ENCODE data around the gene MYO7A.

Gene MYO7A

DNA sequence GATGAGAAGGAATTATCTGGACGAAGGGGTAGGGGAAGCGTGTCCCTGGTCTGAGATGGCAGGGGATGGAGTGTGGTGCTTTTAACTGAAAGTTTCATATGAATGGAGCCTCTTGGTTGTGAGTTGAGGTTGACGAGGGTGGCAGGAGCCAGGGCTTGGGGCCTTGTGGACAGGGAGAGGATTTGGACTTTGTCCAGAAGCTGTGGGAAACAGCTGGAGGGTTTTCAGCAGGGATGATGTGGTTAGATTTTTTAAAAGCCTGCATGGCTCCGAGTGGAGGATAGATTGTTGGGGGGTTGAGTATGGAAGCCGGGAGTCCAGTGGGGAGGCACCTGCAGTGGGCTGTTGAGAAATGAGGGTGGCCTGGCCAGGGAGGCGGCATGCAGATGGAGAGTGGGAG lies 24.8 kb downstream of the MYO7A start:
- Histone ChIP-seq H3K9me3 (ENCODE audit: control insufficient read depth in 5 of 5, low read length in 5 of 5) (no peaks in the 10 kb centered on the region), H3K9ac (ENCODE audit: low read length in 5 of 5) (no peak overlapping the region), H3K4me1 (ENCODE audit: control insufficient read depth in 5 of 5, insufficient read depth in 5 of 5, low read length in 5 of 5) (peaks cover 0 to 37% (median 21%) of the 10 kb centered on the region in 5 donors), H3K4me3 (ENCODE audit: low read depth in 1 of 5, low read length in 5 of 5) (no peak overlapping the region), H3K36me3 (ENCODE audit: control insufficient read depth in 5 of 5, insufficient read depth in 5 of 5, low read length in 5 of 5) (no peaks in the 10 kb centered on the region), H3K27me3 (ENCODE audit: control insufficient read depth in 5 of 5, insufficient read depth in 4 of 5, low read length in 5 of 5) (no peaks in the 10 kb centered on the region), H3K27ac (ENCODE audit: low read depth, low read length) (no peak overlapping the region)

DNA sequence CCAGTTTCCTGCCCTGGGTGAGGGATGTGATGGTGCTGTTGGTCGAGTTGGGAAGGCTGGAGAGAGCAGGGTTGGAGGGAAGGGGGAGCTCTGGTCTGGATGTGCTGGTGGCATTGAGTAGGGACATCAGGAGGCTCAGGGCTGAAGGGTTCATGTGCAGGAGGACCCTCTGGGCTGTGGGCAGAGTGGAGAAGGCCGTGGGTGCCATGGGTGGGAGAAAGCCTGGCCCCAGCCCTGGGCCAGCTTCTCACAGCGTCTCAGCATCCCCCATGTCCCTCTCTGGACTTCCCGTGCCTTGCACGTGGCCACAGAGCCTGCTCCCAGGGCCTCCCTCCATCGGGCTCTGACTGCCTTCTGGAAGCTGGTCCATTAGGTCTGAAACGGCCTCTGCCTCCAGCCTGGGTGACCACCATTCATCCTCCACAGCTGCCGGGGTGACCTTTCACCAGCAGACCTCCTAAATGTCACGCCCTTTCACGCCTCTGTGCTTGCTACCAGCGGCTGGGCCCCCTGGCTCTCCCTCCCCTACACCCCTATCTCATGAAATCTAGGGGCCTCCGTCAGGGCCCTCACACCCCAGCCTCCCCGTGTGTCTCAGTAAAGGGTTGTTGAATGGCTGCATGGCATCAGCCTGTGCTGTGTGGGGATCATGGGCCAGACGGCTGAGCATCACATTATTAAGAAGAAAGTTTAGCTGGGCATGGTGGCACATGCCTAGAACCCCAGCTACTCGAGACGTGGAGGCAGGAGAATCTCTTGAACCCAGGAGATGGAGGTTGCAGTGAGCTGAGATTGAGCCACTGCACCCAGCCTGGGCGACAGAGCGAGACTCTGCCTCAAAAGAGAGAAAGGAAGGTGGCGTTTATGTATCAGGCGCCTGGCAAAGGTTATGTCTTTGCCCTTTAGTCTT lies 25.5 kb downstream of the MYO7A start:
- Histone ChIP-seq H3K27ac (ENCODE audit: low read depth, low read length) (no peak overlapping the region), H3K9ac (ENCODE audit: low read length in 5 of 5) (no peak overlapping the region), H3K36me3 (ENCODE audit: control insufficient read depth in 5 of 5, insufficient read depth in 5 of 5, low read length in 5 of 5) (no peaks in the 10 kb centered on the region), H3K9me3 (ENCODE audit: control insufficient read depth in 5 of 5, low read length in 5 of 5) (no peaks in the 10 kb centered on the region), H3K27me3 (ENCODE audit: control insufficient read depth in 5 of 5, insufficient read depth in 4 of 5, low read length in 5 of 5) (no peaks in the 10 kb centered on the region), H3K4me3 (ENCODE audit: low read depth in 1 of 5, low read length in 5 of 5) (no peak overlapping the region), H3K4me1 (ENCODE audit: control insufficient read depth in 5 of 5, insufficient read depth in 5 of 5, low read length in 5 of 5) (peaks cover 0 to 33% (median 17%) of the 10 kb centered on the region in 5 donors)

DNA sequence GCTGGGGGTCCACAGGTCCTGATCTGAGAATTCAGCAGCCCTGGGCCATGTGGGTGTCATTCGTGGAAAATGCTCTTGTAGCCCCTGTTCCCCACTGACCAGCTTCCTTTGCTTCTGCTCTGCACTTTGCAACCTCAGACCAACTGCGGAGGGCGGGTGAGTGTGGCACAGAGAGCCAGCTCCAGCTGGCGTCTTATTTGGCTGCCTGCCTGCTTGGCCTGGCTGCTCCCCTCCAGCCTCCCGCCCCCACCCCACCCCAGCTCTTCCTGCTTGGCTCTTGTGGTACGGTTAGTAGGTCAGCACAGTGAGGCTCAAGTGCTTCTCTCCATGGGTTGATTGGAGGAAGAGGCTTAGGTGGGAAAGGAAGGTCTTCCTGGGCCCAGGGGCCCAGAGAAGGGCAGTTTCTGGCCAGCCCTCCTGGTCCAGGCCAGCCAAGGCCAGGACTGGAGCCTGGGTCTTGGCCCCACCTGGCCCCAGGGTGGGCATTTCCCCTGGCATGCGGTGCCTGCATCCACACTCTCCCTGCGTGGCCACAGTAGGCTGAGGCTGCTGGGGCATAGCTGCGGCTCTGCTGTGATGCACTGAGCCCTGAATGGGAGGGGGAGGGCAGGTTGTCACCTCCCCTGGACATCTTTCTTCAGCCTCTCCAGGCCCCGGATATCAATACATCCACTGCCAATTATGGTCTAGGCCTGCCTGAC lies 26.5 kb downstream of the MYO7A start:
- no peaks in the 10 kb centered on the region for H3K9me3 ChIP-seq (ENCODE audit: control insufficient read depth in 5 of 5, low read length in 5 of 5)
- H3K4me1 ChIP-seq (ENCODE audit: control insufficient read depth in 5 of 5, insufficient read depth in 5 of 5, low read length in 5 of 5), result peaks cover 0 to 33% (median 17%) of the 10 kb centered on the region in 5 donors
- H3K4me3 ChIP-seq (ENCODE audit: low read depth in 1 of 5, low read length in 5 of 5), result no peak overlapping the region
- H3K27ac ChIP-seq (ENCODE audit: low read depth, low read length), result no peak overlapping the region
- no peaks in the 10 kb centered on the region for H3K36me3 ChIP-seq (ENCODE audit: control insufficient read depth in 5 of 5, insufficient read depth in 5 of 5, low read length in 5 of 5)
- no peaks in the 10 kb centered on the region for H3K27me3 ChIP-seq (ENCODE audit: control insufficient read depth in 5 of 5, insufficient read depth in 4 of 5, low read length in 5 of 5)
- H3K9ac ChIP-seq (ENCODE audit: low read length in 5 of 5), result no peak overlapping the region

DNA sequence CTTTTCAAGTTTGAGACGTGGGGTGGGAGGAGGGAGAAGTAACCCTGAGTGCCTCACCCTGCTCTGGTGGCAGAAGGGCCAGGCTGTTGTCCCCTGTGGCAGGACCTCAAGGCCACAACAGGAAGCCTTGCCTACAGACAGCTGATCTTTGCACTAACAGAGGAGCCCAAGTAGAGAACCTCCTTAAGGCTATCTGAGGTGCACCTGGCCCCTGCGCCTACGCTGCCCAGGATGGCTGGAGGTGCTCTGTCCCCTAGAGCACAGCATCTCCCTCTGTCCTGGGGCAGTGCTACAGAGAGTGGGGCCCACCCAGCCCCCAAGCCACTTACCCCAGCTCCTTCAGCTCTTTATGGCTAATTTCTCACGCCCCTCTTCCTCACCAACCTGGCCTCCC lies 27.0 kb downstream of the MYO7A start:
- Histone ChIP-seq H3K9me3 (ENCODE audit: control insufficient read depth in 5 of 5, low read length in 5 of 5) (no peaks in the 10 kb centered on the region), H3K4me1 (ENCODE audit: control insufficient read depth in 5 of 5, insufficient read depth in 5 of 5, low read length in 5 of 5) (peaks cover 0 to 33% (median 17%) of the 10 kb centered on the region in 5 donors), H3K36me3 (ENCODE audit: control insufficient read depth in 5 of 5, insufficient read depth in 5 of 5, low read length in 5 of 5) (no peaks in the 10 kb centered on the region), H3K4me3 (ENCODE audit: low read depth in 1 of 5, low read length in 5 of 5) (no peak overlapping the region), H3K27ac (ENCODE audit: low read depth, low read length) (no peak overlapping the region), H3K27me3 (ENCODE audit: control insufficient read depth in 5 of 5, insufficient read depth in 4 of 5, low read length in 5 of 5) (no peaks in the 10 kb centered on the region), H3K9ac (ENCODE audit: low read length in 5 of 5) (no peak overlapping the region)

DNA sequence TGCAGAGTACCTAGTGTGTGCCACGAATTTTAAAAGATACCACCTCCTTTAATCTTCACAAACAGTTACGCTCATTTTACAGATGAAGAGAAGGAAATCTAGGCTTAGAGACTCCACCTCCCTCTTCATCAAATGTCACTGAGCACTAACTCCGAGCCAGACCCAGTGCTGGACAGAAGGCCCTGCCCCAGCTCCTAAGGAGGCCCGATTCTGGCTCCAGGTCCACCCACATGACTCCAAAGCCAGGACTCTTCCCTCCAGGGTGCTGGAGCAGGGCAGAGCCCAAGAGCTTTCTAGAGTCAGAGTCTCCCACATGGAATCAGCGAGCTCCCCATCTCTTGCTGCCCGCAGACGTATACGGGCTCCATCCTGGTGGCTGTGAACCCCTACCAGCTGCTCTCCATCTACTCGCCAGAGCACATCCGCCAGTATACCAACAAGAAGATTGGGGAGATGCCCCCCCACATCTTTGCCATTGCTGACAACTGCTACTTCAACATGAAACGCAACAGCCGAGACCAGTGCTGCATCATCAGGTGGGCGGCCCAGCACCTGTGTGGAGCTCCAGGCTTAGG lies 27.6 kb downstream of the MYO7A start:
- Histone ChIP-seq H3K27me3 (ENCODE audit: control insufficient read depth in 5 of 5, insufficient read depth in 4 of 5, low read length in 5 of 5) (no peaks in the 10 kb centered on the region), H3K4me1 (ENCODE audit: control insufficient read depth in 5 of 5, insufficient read depth in 5 of 5, low read length in 5 of 5) (peaks cover 0 to 33% (median 17%) of the 10 kb centered on the region in 5 donors), H3K9me3 (ENCODE audit: control insufficient read depth in 5 of 5, low read length in 5 of 5) (no peaks in the 10 kb centered on the region), H3K4me3 (ENCODE audit: low read depth in 1 of 5, low read length in 5 of 5) (no peak overlapping the region), H3K9ac (ENCODE audit: low read length in 5 of 5) (no peak overlapping the region), H3K36me3 (ENCODE audit: control insufficient read depth in 5 of 5, insufficient read depth in 5 of 5, low read length in 5 of 5) (no peaks in the 10 kb centered on the region), H3K27ac (ENCODE audit: low read depth, low read length) (no peak overlapping the region)

DNA sequence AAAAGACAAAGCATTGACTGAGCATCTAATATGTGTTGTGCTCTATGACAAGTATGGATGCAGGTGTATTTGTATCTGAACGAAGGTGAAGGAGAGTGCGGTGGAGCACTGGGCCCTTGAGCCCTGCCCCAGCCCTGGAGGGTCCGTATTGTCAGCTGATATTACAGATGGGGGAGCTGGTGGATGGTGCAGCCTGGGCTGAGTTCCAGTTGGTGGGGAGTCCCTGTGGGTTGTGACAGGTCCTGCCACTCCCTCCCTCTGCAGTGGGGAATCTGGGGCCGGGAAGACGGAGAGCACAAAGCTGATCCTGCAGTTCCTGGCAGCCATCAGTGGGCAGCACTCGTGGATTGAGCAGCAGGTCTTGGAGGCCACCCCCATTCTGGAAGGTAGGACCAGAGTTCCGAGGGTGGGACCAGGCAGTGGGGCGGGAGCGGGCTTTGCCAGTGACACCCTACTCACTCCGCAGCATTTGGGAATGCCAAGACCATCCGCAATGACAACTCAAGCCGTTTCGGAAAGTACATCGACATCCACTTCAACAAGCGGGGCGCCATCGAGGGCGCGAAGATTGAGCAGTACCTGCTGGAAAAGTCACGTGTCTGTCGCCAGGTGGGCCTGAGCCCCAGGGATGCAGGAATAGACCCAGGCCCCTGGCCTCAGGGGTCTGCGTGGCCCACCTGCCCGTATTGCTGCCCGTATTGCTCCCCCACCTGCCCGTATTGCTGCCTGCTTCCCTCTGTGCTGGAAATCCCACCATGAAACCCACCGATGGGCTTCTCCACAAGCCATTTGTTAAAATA lies 28.6 kb downstream of the MYO7A start:
- H3K27ac ChIP-seq (ENCODE audit: low read depth, low read length), result no peak overlapping the region
- H3K9me3 ChIP-seq (ENCODE audit: control insufficient read depth in 5 of 5, low read length in 5 of 5), result no peaks in the 10 kb centered on the region
- peaks cover 0 to 33% (median 17%) of the 10 kb centered on the region in 5 donors for H3K4me1 ChIP-seq (ENCODE audit: control insufficient read depth in 5 of 5, insufficient read depth in 5 of 5, low read length in 5 of 5)
- H3K9ac ChIP-seq (ENCODE audit: low read length in 5 of 5), result no peak overlapping the region
- H3K36me3 ChIP-seq (ENCODE audit: control insufficient read depth in 5 of 5, insufficient read depth in 5 of 5, low read length in 5 of 5), result no peaks in the 10 kb centered on the region
- no peaks in the 10 kb centered on the region for H3K27me3 ChIP-seq (ENCODE audit: control insufficient read depth in 5 of 5, insufficient read depth in 4 of 5, low read length in 5 of 5)
- no peak overlapping the region for H3K4me3 ChIP-seq (ENCODE audit: low read depth in 1 of 5, low read length in 5 of 5)

DNA sequence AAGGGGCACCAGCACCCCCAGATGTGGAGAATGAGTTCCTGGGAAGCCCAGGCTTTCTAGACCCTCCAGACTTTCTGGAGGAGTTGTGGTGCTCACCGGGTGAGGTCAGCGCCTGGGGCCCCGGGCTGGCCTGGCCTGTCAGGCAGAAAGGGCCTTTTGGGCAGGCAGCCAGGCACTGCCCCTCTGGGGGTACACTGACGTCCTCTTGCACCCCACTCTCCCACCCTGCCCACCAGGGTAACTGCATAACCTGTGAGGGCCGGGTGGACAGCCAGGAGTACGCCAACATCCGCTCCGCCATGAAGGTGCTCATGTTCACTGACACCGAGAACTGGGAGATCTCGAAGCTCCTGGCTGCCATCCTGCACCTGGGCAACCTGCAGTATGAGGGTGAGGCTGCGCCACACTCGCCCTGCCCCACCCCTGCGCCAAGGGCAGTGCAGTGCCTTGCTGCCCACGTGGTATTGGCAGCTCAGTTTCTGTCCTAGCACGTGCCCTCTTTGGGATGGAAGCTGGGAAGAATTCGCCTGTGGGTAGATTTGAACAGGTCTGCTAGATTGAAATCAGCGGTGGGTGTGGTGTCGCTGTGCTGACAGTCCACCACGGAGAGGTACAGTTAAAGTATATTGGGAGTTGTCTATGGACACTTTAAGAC lies 30.1 kb downstream of the MYO7A start:
- no peaks in the 10 kb centered on the region for H3K9me3 ChIP-seq (ENCODE audit: control insufficient read depth in 5 of 5, low read length in 5 of 5)
- H3K36me3 ChIP-seq (ENCODE audit: control insufficient read depth in 5 of 5, insufficient read depth in 5 of 5, low read length in 5 of 5), result no peaks in the 10 kb centered on the region
- H3K4me3 ChIP-seq (ENCODE audit: low read depth in 1 of 5, low read length in 5 of 5), result no peak overlapping the region
- no peak overlapping the region for H3K9ac ChIP-seq (ENCODE audit: low read length in 5 of 5)
- no peaks in the 10 kb centered on the region for H3K27me3 ChIP-seq (ENCODE audit: control insufficient read depth in 5 of 5, insufficient read depth in 4 of 5, low read length in 5 of 5)
- H3K27ac ChIP-seq (ENCODE audit: low read depth, low read length), result no peak overlapping the region
- H3K4me1 ChIP-seq (ENCODE audit: control insufficient read depth in 5 of 5, insufficient read depth in 5 of 5, low read length in 5 of 5), result peaks cover 0 to 22% (median 11%) of the 10 kb centered on the region in 5 donors

DNA sequence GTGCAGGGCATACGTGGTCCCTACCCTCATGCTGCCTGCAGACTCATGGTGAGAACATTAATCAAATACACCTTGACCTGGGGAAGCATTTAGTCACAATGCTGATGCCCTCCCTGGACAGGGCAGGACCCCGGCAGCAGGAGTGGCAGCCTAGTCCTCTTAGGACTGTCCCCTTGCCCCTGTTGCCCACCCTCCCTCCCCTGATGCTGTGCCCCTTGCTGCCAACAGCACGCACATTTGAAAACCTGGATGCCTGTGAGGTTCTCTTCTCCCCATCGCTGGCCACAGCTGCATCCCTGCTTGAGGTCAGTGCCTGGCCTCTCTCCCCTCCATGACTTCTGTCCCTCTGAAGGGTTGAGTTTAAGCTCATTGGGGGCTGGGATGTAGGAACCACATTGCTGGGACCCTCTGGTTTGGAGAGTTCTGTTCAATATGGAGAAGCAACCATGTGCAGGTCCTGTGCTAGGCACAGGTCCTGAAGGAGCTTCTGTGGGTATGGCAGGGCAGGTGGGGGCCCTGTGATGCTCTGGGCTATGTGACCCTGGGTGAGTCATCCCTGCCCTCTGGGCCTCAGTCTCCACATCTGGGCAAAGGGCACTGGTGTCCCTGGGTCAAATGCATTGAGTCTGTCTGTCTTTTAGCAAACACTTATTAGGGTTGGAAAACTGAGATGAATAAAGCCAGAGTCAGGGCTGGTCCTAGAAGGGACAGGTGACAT lies 31.3 kb downstream of the MYO7A start:
- H3K9me3 ChIP-seq (ENCODE audit: control insufficient read depth in 5 of 5, low read length in 5 of 5), result no peaks in the 10 kb centered on the region
- H3K4me3 ChIP-seq (ENCODE audit: low read depth in 1 of 5, low read length in 5 of 5), result no peak overlapping the region
- peaks cover 0 to 10% (median 4%) of the 10 kb centered on the region in 5 donors for H3K4me1 ChIP-seq (ENCODE audit: control insufficient read depth in 5 of 5, insufficient read depth in 5 of 5, low read length in 5 of 5)
- no peaks in the 10 kb centered on the region for H3K36me3 ChIP-seq (ENCODE audit: control insufficient read depth in 5 of 5, insufficient read depth in 5 of 5, low read length in 5 of 5)
- H3K9ac ChIP-seq (ENCODE audit: low read length in 5 of 5), result no peak overlapping the region
- no peaks in the 10 kb centered on the region for H3K27me3 ChIP-seq (ENCODE audit: control insufficient read depth in 5 of 5, insufficient read depth in 4 of 5, low read length in 5 of 5)
- H3K27ac ChIP-seq (ENCODE audit: low read depth, low read length), result no peak overlapping the region

DNA sequence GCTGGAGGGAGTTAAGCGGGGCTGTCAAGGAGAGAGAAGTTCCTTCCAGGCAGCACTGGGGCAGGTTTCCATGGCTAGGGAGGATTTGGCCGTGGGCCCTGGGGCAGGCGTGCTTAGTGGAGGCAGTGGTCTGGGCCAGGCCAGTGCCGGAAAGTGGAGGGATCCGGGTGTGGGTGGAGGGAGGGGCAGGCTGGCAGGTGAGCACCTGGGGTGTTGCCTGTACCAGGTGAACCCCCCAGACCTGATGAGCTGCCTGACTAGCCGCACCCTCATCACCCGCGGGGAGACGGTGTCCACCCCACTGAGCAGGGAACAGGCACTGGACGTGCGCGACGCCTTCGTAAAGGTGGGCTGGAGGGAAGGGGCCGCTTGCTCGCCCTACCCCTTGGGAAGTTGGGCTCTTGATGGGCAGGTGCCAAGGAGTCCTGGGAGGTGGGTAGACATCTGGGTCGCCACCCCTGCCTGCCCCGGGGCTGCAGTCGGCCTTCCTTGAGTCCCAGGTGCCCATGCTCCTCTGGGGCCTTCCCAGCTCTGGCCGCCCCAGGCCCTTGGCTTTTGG lies 32.0 kb downstream of the MYO7A start:
- no peaks in the 10 kb centered on the region for H3K9me3 ChIP-seq (ENCODE audit: control insufficient read depth in 5 of 5, low read length in 5 of 5)
- H3K36me3 ChIP-seq (ENCODE audit: control insufficient read depth in 5 of 5, insufficient read depth in 5 of 5, low read length in 5 of 5), result no peaks in the 10 kb centered on the region
- peaks cover 0 to 4% (median 0%) of the 10 kb centered on the region in 5 donors for H3K4me1 ChIP-seq (ENCODE audit: control insufficient read depth in 5 of 5, insufficient read depth in 5 of 5, low read length in 5 of 5)
- H3K27ac ChIP-seq (ENCODE audit: low read depth, low read length), result no peak overlapping the region
- H3K27me3 ChIP-seq (ENCODE audit: control insufficient read depth in 5 of 5, insufficient read depth in 4 of 5, low read length in 5 of 5), result no peaks in the 10 kb centered on the region
- H3K4me3 ChIP-seq (ENCODE audit: low read depth in 1 of 5, low read length in 5 of 5), result no peak overlapping the region
- H3K9ac ChIP-seq (ENCODE audit: low read length in 5 of 5), result no peak overlapping the region
